GM18519 (cell line): ENCODE results near the gene MSMO1.

Experiments used
- ATAC-seq: cut with Tn5 transposase; IDR thresholded peaks from one replicate; pipeline ENCODE4 v1.9.1; 2021; ENCODE audit warnings: mild to moderate bottlenecking, moderate library complexity; ENCODE audit not compliant: unreplicated experiment, low FRiP score

Gene MSMO1

DNA sequence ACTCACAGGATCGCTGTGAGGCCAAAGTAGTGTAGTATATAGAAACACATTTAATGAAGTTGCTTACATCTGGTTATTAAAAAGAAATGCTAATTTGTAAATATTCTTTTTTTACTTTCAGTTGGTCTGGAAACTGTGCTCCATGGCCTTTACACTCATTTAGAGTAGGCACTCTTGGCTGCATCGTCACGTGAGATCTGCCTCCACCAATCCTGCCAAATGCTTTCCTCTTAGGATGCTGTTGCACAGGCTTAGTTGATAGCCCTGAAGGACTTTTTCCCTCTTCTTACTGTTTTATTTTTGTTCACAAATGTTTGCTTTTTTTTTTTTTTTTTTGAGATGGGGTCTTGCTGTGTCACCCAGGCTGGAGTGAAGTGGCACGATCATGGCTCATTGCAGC is 57.7 kb downstream of the MSMO1 start:
- no peak for ATAC-seq

DNA sequence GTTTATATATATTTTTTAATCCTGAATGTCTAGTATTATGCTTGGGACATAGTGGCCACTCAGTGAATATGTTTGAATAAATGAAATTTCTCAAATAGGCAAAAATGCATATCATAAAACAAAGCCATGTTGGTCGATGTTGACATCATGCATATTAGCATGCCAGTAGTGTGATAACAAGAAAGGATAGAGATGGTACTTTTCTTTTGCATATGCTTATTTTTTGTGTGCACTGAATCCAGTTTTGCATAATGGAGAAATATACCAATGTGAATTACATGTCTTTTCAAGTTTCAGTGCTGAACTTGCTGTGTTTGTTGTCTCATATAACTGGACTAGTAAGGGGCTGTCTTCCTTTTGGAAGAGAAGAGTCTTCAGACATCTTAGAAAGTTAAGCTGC is 58.9 kb downstream of the MSMO1 start:
- ATAC-seq, result no peak

DNA sequence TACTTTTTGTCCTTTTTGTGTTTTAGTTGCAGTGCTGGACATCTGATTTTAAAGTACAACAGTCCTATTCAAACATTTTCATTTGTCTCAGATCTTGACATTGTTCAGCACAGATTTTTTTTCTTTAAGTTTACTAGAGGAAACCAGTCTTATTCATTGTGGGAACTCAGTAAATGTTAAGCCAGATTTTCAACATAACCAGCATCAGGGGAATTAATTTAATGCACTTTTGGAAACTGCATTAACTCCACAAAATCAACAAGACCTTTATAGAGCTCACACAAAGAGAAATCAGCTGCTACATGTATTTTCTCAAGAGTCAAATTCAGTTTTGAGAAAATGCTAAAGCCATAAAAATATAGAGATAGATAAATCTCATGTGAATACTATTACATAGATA is 61.3 kb downstream of the MSMO1 start:
- ATAC-seq, result no peak
